Endothelial cell of umbilical vein (primary cell): ENCODE data around the gene ENPP3. TPM values are rescaled to one million over a fixed set of nuclear protein-coding genes. Genes with fewer than 3 reads are reported as not detected.

Source experiments
- BruUV-seq: library from RNA; stranded (reverse); fragments of 400-500 nt; replicated peaks from 2 replicates; lab custom pipeline; 2021; lab: Mats Ljungman, UMichigan
- CTCF ChIA-PET: fragments of 300-600, 350-600 bp; sonication (Branson Sonifier 250); formaldehyde crosslinking; loops from one replicate; lab custom pipeline; 2021; ENCODE audit warnings: antibody characterized with exemption, inconsistent platforms; lab: Charles Lee
- POLR2A ChIA-PET: fragments of 300-600, 350-600 bp; sonication (Branson Sonifier 250); formaldehyde crosslinking; loops from one replicate; lab custom pipeline; 2021; ENCODE audit warnings: antibody characterized with exemption, inconsistent platforms; lab: Charles Lee
- DNase-seq: peaks from one replicate; pipeline ENCODE4 v3.0.0-alpha.2; 2011; ENCODE audit warnings: low read depth, low spot score
- FAIRE-seq: peaks from 2 replicates; lab custom pipeline; 2011; peaks lifted over from hg19 to GRCh38; lab: Jason Lieb, UNC
- H2AFZ ChIP-seq: 2 replicates; pipeline ENCODE4 v1.6.0; 2012; ENCODE audit warnings: low read depth, low read length, control low read depth, inconsistent platforms
- H3K27ac ChIP-seq: 2 replicates; pipeline ENCODE4 v1.5.1; 2011; ENCODE audit warnings: low read depth, mild to moderate bottlenecking, control low read depth, low read length, moderate library complexity; ENCODE audit not compliant: insufficient read depth
- H3K27me3 ChIP-seq, 2 experiments: 2 replicates each; pipeline versions ENCODE4 v1.6.0 to v1.6.1; 2011; ENCODE audit warnings: low read length in 2 of 2, mixed read lengths in 1 of 2; ENCODE audit not compliant: control insufficient read depth in 2 of 2, insufficient read depth in 2 of 2
- H3K36me3 ChIP-seq, 2 experiments: 2 replicates in 1 of 2; 3 replicates in 1 of 2; pipeline ENCODE4 v1.5.1; 2011; ENCODE audit warnings: low read length in 2 of 2, mild to moderate bottlenecking in 1 of 2, moderate library complexity in 1 of 2; ENCODE audit not compliant: control insufficient read depth in 2 of 2, insufficient read depth in 2 of 2; ENCODE audit errors: extremely low read depth in 1 of 2
- H3K4me1 ChIP-seq: 3 replicates; pipeline ENCODE4 v1.5.1; 2011; ENCODE audit warnings: mild to moderate bottlenecking, low read length; ENCODE audit not compliant: control insufficient read depth, insufficient read depth; ENCODE audit errors: extremely low read depth
- H3K4me2 ChIP-seq: 2 replicates; pipeline ENCODE4 v1.6.1; 2011; ENCODE audit warnings: low read length, control low read depth, mixed read lengths; ENCODE audit not compliant: insufficient read depth
- H3K4me3 ChIP-seq, 3 experiments: fragments of 200-600 bp in 1 of 3; sonication (generic), shearing (Covaris generic) in 1 of 3; replicated peaks in 1 of 3; 2 replicates each; pipeline ENCODE4 v1.5.1; 2011 to 2016; ENCODE audit warnings: control low read depth in 3 of 3, low read length in 3 of 3, mild to moderate bottlenecking in 2 of 3, inconsistent platforms in 1 of 3, low read depth in 1 of 3, moderate library complexity in 1 of 3; ENCODE audit not compliant: insufficient read depth in 1 of 3
- H3K79me2 ChIP-seq: 2 replicates; pipeline ENCODE4 v1.6.0; 2012; ENCODE audit warnings: low read length, inconsistent platforms; ENCODE audit not compliant: control insufficient read depth, insufficient read depth
- H3K9ac ChIP-seq: replicated peaks from 2 replicates; pipeline ENCODE3; 2011; ENCODE audit warnings: low read length, control low read depth; ENCODE audit not compliant: insufficient read depth; ENCODE audit errors: extremely low read depth
- H3K9me1 ChIP-seq: replicated peaks from 3 replicates; pipeline ENCODE4 v1.6.0; 2011; ENCODE audit warnings: mild to moderate bottlenecking, low read length; ENCODE audit not compliant: control insufficient read depth, insufficient read depth; ENCODE audit errors: extremely low read depth
- H3K9me3 ChIP-seq: replicated peaks from 2 replicates; pipeline ENCODE4 v1.5.1; 2012; ENCODE audit warnings: low read length, inconsistent platforms; ENCODE audit not compliant: control insufficient read depth, insufficient read depth
- H4K20me1 ChIP-seq: replicated peaks from 2 replicates; pipeline ENCODE3; 2011; ENCODE audit warnings: mild to moderate bottlenecking, low read length; ENCODE audit not compliant: control insufficient read depth, insufficient read depth; ENCODE audit errors: extremely low read depth
- EZH2 ChIP-seq: IDR thresholded peaks from 2 replicates; pipeline ENCODE4 v1.6.1; 2012; ENCODE audit warnings: borderline replicate concordance, low read depth, mild to moderate bottlenecking, moderate library complexity, low read length, inconsistent platforms; ENCODE audit not compliant: severe bottlenecking
- FOS ChIP-seq: IDR thresholded peaks from 2 replicates; pipeline ENCODE4 v1.6.1; 2011; ENCODE audit warnings: mild to moderate bottlenecking, low read length, moderate library complexity, borderline replicate concordance; ENCODE audit not compliant: insufficient read depth
- GATA2 ChIP-seq: IDR thresholded peaks from 2 replicates; pipeline ENCODE4 v1.7.0; 2011; ENCODE audit warnings: low read depth, mild to moderate bottlenecking, moderate library complexity, mixed read lengths, low read length; ENCODE audit not compliant: insufficient read length, insufficient read depth
- JUN ChIP-seq: IDR thresholded peaks from 2 replicates; pipeline ENCODE4 v1.6.1; 2011; ENCODE audit warnings: borderline replicate concordance, low read depth; ENCODE audit not compliant: insufficient read length, insufficient read depth
- MYC ChIP-seq: IDR thresholded peaks from one replicate; pipeline ENCODE4 v1.6.1; 2011; ENCODE audit warnings: mild to moderate bottlenecking, low read depth, low read length
- POLR2A ChIP-seq: IDR thresholded peaks from 2 replicates; pipeline ENCODE4 v1.6.1; 2012; ENCODE audit warnings: low read depth, mild to moderate bottlenecking, control low read depth, low read length
- POLR2AphosphoS5 ChIP-seq: IDR thresholded peaks from 2 replicates; pipeline ENCODE4 v1.6.1; 2012; ENCODE audit warnings: low read depth, mild to moderate bottlenecking, control low read depth, low read length, moderate library complexity; ENCODE audit not compliant: insufficient read depth
- dilution Hi-C: fragments of 300-500 bp; cut with MboI; formaldehyde crosslinking; loops from one replicate; pipeline ENCODE4 v1.15.0; 2019; ENCODE audit warnings: low sequenced_read_pairs; ENCODE audit not compliant: extremely low pct_ligation_motif_present
- intact Hi-C: fragments of 100-400 bp; cut with micrococcal nuclease; formaldehyde crosslinking; loops from one replicate; pipeline ENCODE4 v1.10.0; 2022
- polyA plus RNA-seq, 4 experiments: library from polyadenylated mRNA; depleted of rRNA in 3 of 4; stranded (reverse) in 3 of 4; unstranded in 1 of 4; fragments of >200 nt; gene quantifications; 2 replicates each; pipeline versions ENCODE4 v1.2.1 to v1.2.3, GENCODE V29; 2011 to 2012; ENCODE audit warnings: missing spikeins in 1 of 4
- total RNA-seq: library from RNA; stranded (reverse); gene quantifications from 2 replicates; pipeline ENCODE4 v1.2.3, GENCODE V29; 2021
- TF ChIP-seq, protein P1 (sequence below), 2 donors: IDR thresholded peaks; 1 replicate in 1 of 2; 2 replicates in 1 of 2; pipeline ENCODE4 v1.5.1; 2011; ENCODE audit warnings: low read length in 2 of 2, mild to moderate bottlenecking in 2 of 2, moderate library complexity in 2 of 2, control low read depth in 1 of 2, inconsistent platforms in 1 of 2, low read depth in 1 of 2; ENCODE audit not compliant: insufficient read depth in 1 of 2; ENCODE audit errors: extremely low read depth in 1 of 2
- TF ChIP-seq, protein P2 (sequence below): IDR thresholded peaks from 2 replicates; pipeline ENCODE4 v1.6.1; 2011; ENCODE audit not compliant: insufficient read depth, insufficient read length

The ENPP3 gene
- total and polyA plus RNA-seq, 2 donors (not counting 3 experiments of a cell fraction or from before 2014, with no cell fraction given) = not detected

DNA sequence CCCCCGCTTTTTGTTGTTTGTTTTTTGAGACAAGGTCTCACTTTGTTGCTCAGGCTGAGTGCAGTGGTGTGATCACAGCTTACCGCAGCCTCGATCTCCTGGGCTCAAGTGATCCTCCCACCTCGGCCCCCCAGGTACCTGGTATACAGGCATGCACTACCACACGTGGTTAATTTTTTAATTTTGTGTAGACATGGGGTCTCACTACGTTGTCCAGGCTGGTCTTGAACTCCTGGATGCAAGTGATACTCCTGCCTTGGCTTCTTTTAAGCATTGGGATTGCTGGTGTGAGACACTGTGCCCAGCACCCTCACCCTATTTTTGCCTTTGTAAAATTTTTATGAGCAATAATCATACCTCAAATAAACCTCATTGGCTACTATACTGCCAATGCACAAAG is 5.5 kb downstream of the ENPP3 start:
- CTCF ChIA-PET = no interaction called here
- BruUV-seq = no TSS peak

More for the DNA sequence above, 5.5 kb downstream of the ENPP3 start:
- Histone ChIP-seq H3K36me3 (no peaks in the 10 kb centered on the region), H3K4me3 (no peak overlapping the region), H3K9me1 (no peaks in the 10 kb centered on the region), H4K20me1 (no peaks in the 10 kb centered on the region), H3K4me1 (no peaks in the 10 kb centered on the region), H3K9ac (no peak overlapping the region), H2AFZ (no peak overlapping the region), H3K9me3 (no peaks in the 10 kb centered on the region), H3K79me2 (no peaks in the 10 kb centered on the region), H3K27me3 (peaks cover 2 to 8% of the 10 kb centered on the region in 2 experiments), H3K27ac (no peak overlapping the region), H3K4me2 (no peak overlapping the region)
- DNase-seq (no peak), FAIRE-seq (no peak)
- dilution Hi-C loops (no loop called here), intact Hi-C loops (no loop called here)
- TF ChIP-seq FOS = no peak
- no peak for TF ChIP-seq JUN
- TF ChIP-seq POLR2AphosphoS5 = no peak
- no peak for TF ChIP-seq GATA2
- no peak for TF ChIP-seq EZH2
- no peak for TF ChIP-seq MYC
- no peak for TF ChIP-seq POLR2A
- TF ChIP-seq, protein P1, sequence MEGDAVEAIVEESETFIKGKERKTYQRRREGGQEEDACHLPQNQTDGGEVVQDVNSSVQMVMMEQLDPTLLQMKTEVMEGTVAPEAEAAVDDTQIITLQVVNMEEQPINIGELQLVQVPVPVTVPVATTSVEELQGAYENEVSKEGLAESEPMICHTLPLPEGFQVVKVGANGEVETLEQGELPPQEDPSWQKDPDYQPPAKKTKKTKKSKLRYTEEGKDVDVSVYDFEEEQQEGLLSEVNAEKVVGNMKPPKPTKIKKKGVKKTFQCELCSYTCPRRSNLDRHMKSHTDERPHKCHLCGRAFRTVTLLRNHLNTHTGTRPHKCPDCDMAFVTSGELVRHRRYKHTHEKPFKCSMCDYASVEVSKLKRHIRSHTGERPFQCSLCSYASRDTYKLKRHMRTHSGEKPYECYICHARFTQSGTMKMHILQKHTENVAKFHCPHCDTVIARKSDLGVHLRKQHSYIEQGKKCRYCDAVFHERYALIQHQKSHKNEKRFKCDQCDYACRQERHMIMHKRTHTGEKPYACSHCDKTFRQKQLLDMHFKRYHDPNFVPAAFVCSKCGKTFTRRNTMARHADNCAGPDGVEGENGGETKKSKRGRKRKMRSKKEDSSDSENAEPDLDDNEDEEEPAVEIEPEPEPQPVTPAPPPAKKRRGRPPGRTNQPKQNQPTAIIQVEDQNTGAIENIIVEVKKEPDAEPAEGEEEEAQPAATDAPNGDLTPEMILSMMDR (IDR thresholded peaks at IDR 0.05; ENCODE audit: extremely low read depth in 1 of 2, insufficient read depth in 1 of 2, low read depth in 1 of 2, low read length in 2 of 2) = no peak
- TF ChIP-seq, protein P2, sequence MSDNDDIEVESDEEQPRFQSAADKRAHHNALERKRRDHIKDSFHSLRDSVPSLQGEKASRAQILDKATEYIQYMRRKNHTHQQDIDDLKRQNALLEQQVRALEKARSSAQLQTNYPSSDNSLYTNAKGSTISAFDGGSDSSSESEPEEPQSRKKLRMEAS = no peak
- POLR2A ChIA-PET = no interaction called here
